ENCODE results near the gene PDHX.
A peak's percentile ranks its signal among the peaks of the same experiment; 100 is the strongest.

The PDHX gene

DNA sequence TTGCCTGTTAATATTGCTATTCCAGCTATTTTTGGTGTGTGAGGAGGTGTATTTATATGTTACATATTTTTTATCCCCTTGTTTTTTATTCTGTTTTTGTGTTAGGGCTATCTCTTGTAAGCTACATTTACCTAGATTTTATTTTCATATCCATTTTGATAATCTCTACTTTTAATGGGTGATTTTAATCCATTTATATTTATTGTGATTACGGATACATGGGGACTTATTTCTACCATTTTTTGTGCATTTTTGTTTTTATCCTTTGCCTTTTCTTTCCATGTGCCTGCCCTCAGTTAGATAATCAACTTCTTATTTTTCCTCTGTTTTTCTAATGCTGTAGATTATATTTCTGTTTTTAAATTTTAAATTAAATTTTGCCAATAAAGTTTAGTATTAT lies 28.3 kb downstream of the PDHX start:
- ATAC-seq, result no peak
- TF ChIP-seq ISL1 (CRISPR knock-in tag; IDR thresholded peaks at IDR 0.05), result no peak
- TF ChIP-seq, protein P1, sequence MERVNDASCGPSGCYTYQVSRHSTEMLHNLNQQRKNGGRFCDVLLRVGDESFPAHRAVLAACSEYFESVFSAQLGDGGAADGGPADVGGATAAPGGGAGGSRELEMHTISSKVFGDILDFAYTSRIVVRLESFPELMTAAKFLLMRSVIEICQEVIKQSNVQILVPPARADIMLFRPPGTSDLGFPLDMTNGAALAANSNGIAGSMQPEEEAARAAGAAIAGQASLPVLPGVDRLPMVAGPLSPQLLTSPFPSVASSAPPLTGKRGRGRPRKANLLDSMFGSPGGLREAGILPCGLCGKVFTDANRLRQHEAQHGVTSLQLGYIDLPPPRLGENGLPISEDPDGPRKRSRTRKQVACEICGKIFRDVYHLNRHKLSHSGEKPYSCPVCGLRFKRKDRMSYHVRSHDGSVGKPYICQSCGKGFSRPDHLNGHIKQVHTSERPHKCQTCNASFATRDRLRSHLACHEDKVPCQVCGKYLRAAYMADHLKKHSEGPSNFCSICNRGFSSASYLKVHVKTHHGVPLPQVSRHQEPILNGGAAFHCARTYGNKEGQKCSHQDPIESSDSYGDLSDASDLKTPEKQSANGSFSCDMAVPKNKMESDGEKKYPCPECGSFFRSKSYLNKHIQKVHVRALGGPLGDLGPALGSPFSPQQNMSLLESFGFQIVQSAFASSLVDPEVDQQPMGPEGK (CRISPR knock-in tag; IDR thresholded peaks at IDR 0.05; ENCODE audit: borderline replicate concordance), result no peak
- no peak for TF ChIP-seq ZNF8 (CRISPR knock-in tag; IDR thresholded peaks at IDR 0.05)
- TF ChIP-seq PPARA (CRISPR knock-in tag; IDR thresholded peaks at IDR 0.05; ENCODE audit: borderline replicate concordance), result no peak
- no peak for TF ChIP-seq ZFP3 (CRISPR knock-in tag; IDR thresholded peaks at IDR 0.05)
- no peak for TF ChIP-seq POU6F1 (CRISPR knock-in tag; IDR thresholded peaks at IDR 0.05; ENCODE audit: borderline replicate concordance, low read depth)
- TF ChIP-seq CREB5 (CRISPR knock-in tag; IDR thresholded peaks at IDR 0.05; ENCODE audit: low read depth), result no peak
- TF ChIP-seq RARB (CRISPR knock-in tag; IDR thresholded peaks at IDR 0.05), result no peak
- no peak for TF ChIP-seq ZNF565 (CRISPR knock-in tag; conservative IDR thresholded peaks at IDR 0.05; ENCODE audit: low read depth)
- TF ChIP-seq OSR1 (CRISPR knock-in tag; IDR thresholded peaks at IDR 0.05), result no peak
- no peak for TF ChIP-seq ESRRG (CRISPR knock-in tag; IDR thresholded peaks at IDR 0.05)
- no peak for TF ChIP-seq CSRNP3 (CRISPR knock-in tag; IDR thresholded peaks at IDR 0.05)
- TF ChIP-seq ZFP30 (CRISPR knock-in tag; IDR thresholded peaks at IDR 0.05), result no peak
- TF ChIP-seq CSDC2 (CRISPR knock-in tag; IDR thresholded peaks at IDR 0.05), result no peak
- no peak for TF ChIP-seq ZNF70 (CRISPR knock-in tag; IDR thresholded peaks at IDR 0.05)
- TF ChIP-seq ZC3H10 (CRISPR knock-in tag; IDR thresholded peaks at IDR 0.05), result no peak
- no peak for TF ChIP-seq TOX (CRISPR knock-in tag; IDR thresholded peaks at IDR 0.05; ENCODE audit: borderline replicate concordance)
- TF ChIP-seq SNAI2 (CRISPR knock-in tag; IDR thresholded peaks at IDR 0.05), result no peak
- no peak for TF ChIP-seq ARNTL (CRISPR knock-in tag; IDR thresholded peaks at IDR 0.05; ENCODE audit: borderline replicate concordance, low read depth)
- TF ChIP-seq, protein P2, sequence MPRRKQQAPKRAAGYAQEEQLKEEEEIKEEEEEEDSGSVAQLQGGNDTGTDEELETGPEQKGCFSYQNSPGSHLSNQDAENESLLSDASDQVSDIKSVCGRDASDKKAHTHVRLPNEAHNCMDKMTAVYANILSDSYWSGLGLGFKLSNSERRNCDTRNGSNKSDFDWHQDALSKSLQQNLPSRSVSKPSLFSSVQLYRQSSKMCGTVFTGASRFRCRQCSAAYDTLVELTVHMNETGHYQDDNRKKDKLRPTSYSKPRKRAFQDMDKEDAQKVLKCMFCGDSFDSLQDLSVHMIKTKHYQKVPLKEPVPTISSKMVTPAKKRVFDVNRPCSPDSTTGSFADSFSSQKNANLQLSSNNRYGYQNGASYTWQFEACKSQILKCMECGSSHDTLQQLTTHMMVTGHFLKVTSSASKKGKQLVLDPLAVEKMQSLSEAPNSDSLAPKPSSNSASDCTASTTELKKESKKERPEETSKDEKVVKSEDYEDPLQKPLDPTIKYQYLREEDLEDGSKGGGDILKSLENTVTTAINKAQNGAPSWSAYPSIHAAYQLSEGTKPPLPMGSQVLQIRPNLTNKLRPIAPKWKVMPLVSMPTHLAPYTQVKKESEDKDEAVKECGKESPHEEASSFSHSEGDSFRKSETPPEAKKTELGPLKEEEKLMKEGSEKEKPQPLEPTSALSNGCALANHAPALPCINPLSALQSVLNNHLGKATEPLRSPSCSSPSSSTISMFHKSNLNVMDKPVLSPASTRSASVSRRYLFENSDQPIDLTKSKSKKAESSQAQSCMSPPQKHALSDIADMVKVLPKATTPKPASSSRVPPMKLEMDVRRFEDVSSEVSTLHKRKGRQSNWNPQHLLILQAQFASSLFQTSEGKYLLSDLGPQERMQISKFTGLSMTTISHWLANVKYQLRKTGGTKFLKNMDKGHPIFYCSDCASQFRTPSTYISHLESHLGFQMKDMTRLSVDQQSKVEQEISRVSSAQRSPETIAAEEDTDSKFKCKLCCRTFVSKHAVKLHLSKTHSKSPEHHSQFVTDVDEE (CRISPR knock-in tag; IDR thresholded peaks at IDR 0.05), result no peak

DNA sequence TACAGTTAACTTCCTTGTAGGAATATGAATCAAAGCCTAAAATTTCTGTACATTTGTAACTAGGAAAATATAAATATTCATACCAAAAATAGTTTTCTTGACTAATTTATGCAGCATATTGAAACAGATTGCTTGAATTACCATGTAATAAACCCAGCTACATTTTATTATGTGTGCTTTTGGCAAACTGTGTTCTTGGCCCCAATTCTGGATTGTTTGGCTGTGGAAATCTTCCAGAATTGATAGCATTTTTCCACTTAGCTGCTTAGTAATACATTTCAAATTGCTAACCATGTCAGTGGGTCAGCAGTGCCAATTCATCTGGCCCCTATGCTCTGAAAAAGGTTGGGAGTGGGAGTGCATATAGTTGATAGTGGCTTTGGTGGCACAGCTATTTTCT lies 32.3 kb downstream of the PDHX start:
- TF ChIP-seq TOX (CRISPR knock-in tag; IDR thresholded peaks at IDR 0.05; ENCODE audit: borderline replicate concordance), result no peak
- TF ChIP-seq ISL1 (CRISPR knock-in tag; IDR thresholded peaks at IDR 0.05), result peak; percentile 76
- ATAC-seq, result peak; percentile 58; the same call in 2 of the 3 replicates

- no peak for TF ChIP-seq POU6F1 (CRISPR knock-in tag; IDR thresholded peaks at IDR 0.05; ENCODE audit: borderline replicate concordance, low read depth)
- no peak for TF ChIP-seq CSRNP3 (CRISPR knock-in tag; IDR thresholded peaks at IDR 0.05)
- no peak for TF ChIP-seq ISL1 (CRISPR knock-in tag; IDR thresholded peaks at IDR 0.05)
- no peak for TF ChIP-seq BACH2 (CRISPR knock-in tag; IDR thresholded peaks at IDR 0.05; ENCODE audit: borderline replicate concordance)
- TF ChIP-seq OSR1 (CRISPR knock-in tag; IDR thresholded peaks at IDR 0.05), result no peak
- no peak for TF ChIP-seq ZNF70 (CRISPR knock-in tag; IDR thresholded peaks at IDR 0.05)
- TF ChIP-seq ARNTL (CRISPR knock-in tag; IDR thresholded peaks at IDR 0.05; ENCODE audit: borderline replicate concordance, low read depth), result no peak
- TF ChIP-seq ESRRG (CRISPR knock-in tag; IDR thresholded peaks at IDR 0.05), result no peak
- no peak for TF ChIP-seq ZC3H10 (CRISPR knock-in tag; IDR thresholded peaks at IDR 0.05)
- no peak for ATAC-seq
Measured at GRCh38 chr11:34953955-34954354, 37.5 kb downstream of the PDHX start.
